Measurements from ENCODE around the gene FOXJ2. TPM values are rescaled to one million over a fixed set of nuclear protein-coding genes. Genes with fewer than 3 reads are reported as not detected.
A peak's percentile ranks its signal among the peaks of the same experiment; 100 is the strongest.

Gene FOXJ2
- total and polyA plus RNA-seq, 2 of the 4 experiments (the other 2 are of a cell fraction) = 3.0 to 8.4 TPM

- dilution Hi-C loops (cut with HindIII; ENCODE audit: low sequenced_read_pairs, unreplicated experiment) = no loop called here
- Histone ChIP-seq H2AK9ac (replicated peaks; ENCODE audit: low read depth, low read length, poor library complexity) (peak overlapping the region; percentile 6), H3K18ac (ENCODE audit: low read depth, low read length) (no peak overlapping the region), H3K4me3 (ENCODE audit: insufficient read depth, low read depth, low read length) (peak overlapping the region; percentile 16; the same call in 1 of the 2 replicates), H2AFZ (replicated peaks; ENCODE audit: low read length, poor library complexity) (peak overlapping the region; percentile 68), H4K8ac (ENCODE audit: low read depth in 2 of 2, low read length in 2 of 2) (peak overlapping the region in 1 of 2 experiments; percentile 16; a peak in 1 of 4 replicates), H4K91ac (ENCODE audit: insufficient read depth, low read depth, low read length) (no peak overlapping the region), H3K36me3 (ENCODE audit: control insufficient read depth, insufficient read depth, low read length) (peaks cover 18% of the 10 kb centered on the region), H3K4me1 (ENCODE audit: control insufficient read depth, insufficient read depth, low read length) (peaks cover 20% of the 10 kb centered on the region), H3K9ac (ENCODE audit: low read depth, low read length) (no peak overlapping the region), H2BK5ac (ENCODE audit: low read depth, low read length, poor library complexity, severe bottlenecking) (no peak overlapping the region), H3K23ac (ENCODE audit: low read depth, low read length) (peak overlapping the region; percentile 22; the same call in 1 of the 2 replicates), H2BK15ac (ENCODE audit: low read depth, low read length) (no peak overlapping the region), H3K9me3 (ENCODE audit: control insufficient read depth, insufficient read depth, low read length) (no peaks in the 10 kb centered on the region), H3K27ac (ENCODE audit: insufficient read depth, low read length) (no peak overlapping the region), H2AK5ac (ENCODE audit: low read depth, low read length) (peak overlapping the region; percentile 32; the same call in 1 of the 2 replicates), H2BK20ac (ENCODE audit: low read depth, low read length) (no peak overlapping the region), H3K79me1 (ENCODE audit: low read depth in 1 of 2, low read length in 2 of 2) (peaks cover 39 to 70% of the 10 kb centered on the region in 2 experiments), H4K20me1 (ENCODE audit: insufficient read depth, low read length) (peaks cover 51% of the 10 kb centered on the region), H4K5ac (ENCODE audit: low read depth, low read length) (no peak overlapping the region), H2BK120ac (ENCODE audit: low read depth, low read length) (no peak overlapping the region), H3K14ac (replicated peaks; ENCODE audit: low read depth, low read length) (peak overlapping the region; percentile 43), H3K4ac (ENCODE audit: low read depth, low read length) (peak overlapping the region; percentile 26), H3K27me3 (ENCODE audit: control insufficient read depth, insufficient read depth, low read length) (no peaks in the 10 kb centered on the region), H3K9me1 (ENCODE audit: insufficient read depth, low read length) (peaks cover 37% of the 10 kb centered on the region), H3K56ac (ENCODE audit: extremely low read depth, insufficient read depth, low read length) (no peak overlapping the region), H3K4me2 (ENCODE audit: low read depth, low read length) (peak overlapping the region; percentile 86)
- WGBS, 2 experiments (ENCODE audit: extremely low coverage in 2 of 2, insufficient read length in 1 of 2) = 28% methylated on average over 5 of the region's 13 CpGs; no CpG with 5 or more reads in 1 of the 2 experiments
- CTCF ChIA-PET = interaction anchor here (0.7 kb wide), 1 partner anchor 33 kb away, joined by 3 read pairs; no protein-coding TSS in a partner anchor
- BruUV-seq (replicated peaks) = no TSS peak
- in situ Hi-C loops (cut with MboI; ENCODE audit: low sequenced_read_pairs) = loop anchor here (25.0 kb wide), 1 partner anchor 401 kb away; no protein-coding TSS in a partner anchor
- ATAC-seq (ENCODE audit: low read depth) = peak; percentile 88
- TF ChIP-seq CEBPB (IDR thresholded peaks at IDR 0.05; ENCODE audit: low read depth, low read length) = no peak
- TF ChIP-seq FOS (IDR thresholded peaks at IDR 0.05; ENCODE audit: low read depth, low read length) = no peak
- TF ChIP-seq, protein P1, sequence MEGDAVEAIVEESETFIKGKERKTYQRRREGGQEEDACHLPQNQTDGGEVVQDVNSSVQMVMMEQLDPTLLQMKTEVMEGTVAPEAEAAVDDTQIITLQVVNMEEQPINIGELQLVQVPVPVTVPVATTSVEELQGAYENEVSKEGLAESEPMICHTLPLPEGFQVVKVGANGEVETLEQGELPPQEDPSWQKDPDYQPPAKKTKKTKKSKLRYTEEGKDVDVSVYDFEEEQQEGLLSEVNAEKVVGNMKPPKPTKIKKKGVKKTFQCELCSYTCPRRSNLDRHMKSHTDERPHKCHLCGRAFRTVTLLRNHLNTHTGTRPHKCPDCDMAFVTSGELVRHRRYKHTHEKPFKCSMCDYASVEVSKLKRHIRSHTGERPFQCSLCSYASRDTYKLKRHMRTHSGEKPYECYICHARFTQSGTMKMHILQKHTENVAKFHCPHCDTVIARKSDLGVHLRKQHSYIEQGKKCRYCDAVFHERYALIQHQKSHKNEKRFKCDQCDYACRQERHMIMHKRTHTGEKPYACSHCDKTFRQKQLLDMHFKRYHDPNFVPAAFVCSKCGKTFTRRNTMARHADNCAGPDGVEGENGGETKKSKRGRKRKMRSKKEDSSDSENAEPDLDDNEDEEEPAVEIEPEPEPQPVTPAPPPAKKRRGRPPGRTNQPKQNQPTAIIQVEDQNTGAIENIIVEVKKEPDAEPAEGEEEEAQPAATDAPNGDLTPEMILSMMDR (conservative IDR thresholded peaks at IDR 0.05; ENCODE audit: low read depth, low read length) = no peak
- TF ChIP-seq CHD1 (IDR thresholded peaks at IDR 0.05; ENCODE audit: low read depth, low read length) = no peak
- no peak for TF ChIP-seq MXI1 (IDR thresholded peaks at IDR 0.05; ENCODE audit: borderline replicate concordance, low read depth, low read length)
- TF ChIP-seq USF2 (IDR thresholded peaks at IDR 0.05; ENCODE audit: low read depth, low read length) = no peak
- TF ChIP-seq SMC3 (IDR thresholded peaks at IDR 0.05; ENCODE audit: low read depth, low read length) = no peak
- TF ChIP-seq BHLHE40 (IDR thresholded peaks at IDR 0.05; ENCODE audit: low read depth, low read length) = no peak
- no peak for TF ChIP-seq RAD21 (IDR thresholded peaks at IDR 0.05; ENCODE audit: low read length)
- TF ChIP-seq RCOR1 (IDR thresholded peaks at IDR 0.05; ENCODE audit: insufficient replicate concordance, low read length) = no peak
- TF ChIP-seq, protein P2, sequence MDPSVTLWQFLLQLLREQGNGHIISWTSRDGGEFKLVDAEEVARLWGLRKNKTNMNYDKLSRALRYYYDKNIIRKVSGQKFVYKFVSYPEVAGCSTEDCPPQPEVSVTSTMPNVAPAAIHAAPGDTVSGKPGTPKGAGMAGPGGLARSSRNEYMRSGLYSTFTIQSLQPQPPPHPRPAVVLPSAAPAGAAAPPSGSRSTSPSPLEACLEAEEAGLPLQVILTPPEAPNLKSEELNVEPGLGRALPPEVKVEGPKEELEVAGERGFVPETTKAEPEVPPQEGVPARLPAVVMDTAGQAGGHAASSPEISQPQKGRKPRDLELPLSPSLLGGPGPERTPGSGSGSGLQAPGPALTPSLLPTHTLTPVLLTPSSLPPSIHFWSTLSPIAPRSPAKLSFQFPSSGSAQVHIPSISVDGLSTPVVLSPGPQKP (IDR thresholded peaks at IDR 0.05; ENCODE audit: borderline replicate concordance, low read depth, low read length) = no peak
- TF ChIP-seq NFE2L2 (IDR thresholded peaks at IDR 0.05; ENCODE audit: low read depth, low read length) = no peak
- TF ChIP-seq MAFK (IDR thresholded peaks at IDR 0.05; ENCODE audit: low read depth, low read length) = no peak
- TF ChIP-seq RFX5 (IDR thresholded peaks at IDR 0.05; ENCODE audit: low read depth, low read length) = no peak
- TF ChIP-seq MAZ (IDR thresholded peaks at IDR 0.05; ENCODE audit: borderline replicate concordance, low read depth, low read length) = no peak
- TF ChIP-seq POLR2A (IDR thresholded peaks at IDR 0.05; ENCODE audit: low read depth, low read length) = no peak
- POLR2A ChIA-PET (ENCODE audit: unreplicated experiment) = no interaction called here
- intact Hi-C loops (cut with micrococcal nuclease) = no loop called here
- DNase-seq = peak; percentile 72
Observed at GRCh38 chr12:8038659-8039114, 6.2 kb downstream of the FOXJ2 start.

Measured in IMR-90 (cell line).